ENCODE measurements around the gene SLC66A2. TPM values are rescaled to one million over a fixed set of nuclear protein-coding genes. Genes with fewer than 3 reads are reported as not detected.

SLC66A2 gene
- total RNA-seq, 1 donor from 2014 or later: 47.6 TPM

DNA sequence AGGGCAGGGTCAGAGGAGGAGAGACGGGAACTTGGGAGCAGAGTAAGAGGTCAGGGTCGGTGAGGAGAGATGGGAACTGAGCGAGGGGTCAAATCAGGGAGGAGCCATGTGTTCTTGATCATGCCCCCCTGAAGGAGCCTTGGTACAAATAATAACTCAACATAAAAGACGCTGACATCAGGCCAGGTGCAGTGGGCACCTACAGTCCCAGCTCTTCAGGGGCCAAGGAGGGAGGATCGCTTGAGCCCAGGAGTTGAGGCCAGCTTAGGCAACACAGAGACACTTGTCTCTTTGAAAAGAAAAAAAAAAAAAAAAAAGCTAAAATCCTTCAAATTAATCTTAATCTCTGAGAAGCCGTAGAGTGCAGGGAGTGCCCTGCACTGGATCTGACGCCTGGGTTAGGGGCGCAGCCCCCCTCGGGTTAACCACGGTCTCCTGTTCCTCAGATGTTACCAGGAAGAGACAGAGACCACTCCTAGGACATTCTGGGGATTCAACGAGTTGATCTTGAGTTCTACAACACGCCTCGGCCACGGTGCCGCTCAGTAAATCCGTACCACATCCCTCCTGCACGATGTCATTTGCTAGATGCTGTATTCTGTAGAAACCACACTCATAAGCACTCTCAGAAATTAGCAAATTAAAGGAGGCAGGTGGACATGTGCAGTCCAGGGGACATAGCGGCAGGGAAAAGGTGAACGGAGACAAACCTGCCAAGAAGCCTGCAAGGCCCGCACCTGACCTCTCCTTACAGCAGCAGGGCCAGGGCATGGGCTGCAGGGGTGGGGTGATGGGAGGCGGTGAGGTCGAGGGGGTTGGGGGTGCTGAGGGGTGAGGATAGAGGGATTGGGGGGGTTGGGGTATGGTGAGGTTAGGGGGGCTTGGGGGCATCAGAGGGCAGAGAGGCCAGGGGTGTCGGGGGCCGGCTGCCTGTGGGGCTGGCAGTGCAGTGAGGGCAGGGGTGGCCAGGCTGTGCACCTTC is 29.2 kb downstream of the SLC66A2 start:
- no peak for DNase-seq (ENCODE audit: low read depth, low spot score)

DNA sequence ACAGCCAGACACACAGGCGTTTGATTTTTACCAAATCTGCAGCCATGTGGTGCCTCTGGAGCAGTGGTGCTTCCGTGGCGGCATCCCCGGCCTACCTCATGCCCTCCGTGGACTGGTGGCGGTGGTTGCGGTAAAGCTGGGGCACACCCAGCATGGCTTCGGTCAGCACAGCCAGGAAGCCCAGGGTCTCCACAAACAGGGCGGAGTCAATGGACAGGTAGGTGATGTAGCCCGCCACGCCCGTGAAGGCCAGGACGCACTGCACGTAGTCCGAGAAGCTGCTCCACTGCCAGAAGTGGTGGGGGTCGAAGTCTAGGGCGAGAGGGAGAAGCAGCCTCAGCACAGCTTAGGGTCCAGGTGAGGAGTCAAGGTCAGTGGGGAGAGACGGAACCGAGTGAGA is 32.4 kb downstream of the SLC66A2 start:
- DNase-seq (ENCODE audit: low read depth, low spot score): no peak

- no peak for DNase-seq (ENCODE audit: low read depth, low spot score)
Measured at GRCh38 chr18:79918615-79919011, 32.8 kb downstream of the SLC66A2 start.

DNA sequence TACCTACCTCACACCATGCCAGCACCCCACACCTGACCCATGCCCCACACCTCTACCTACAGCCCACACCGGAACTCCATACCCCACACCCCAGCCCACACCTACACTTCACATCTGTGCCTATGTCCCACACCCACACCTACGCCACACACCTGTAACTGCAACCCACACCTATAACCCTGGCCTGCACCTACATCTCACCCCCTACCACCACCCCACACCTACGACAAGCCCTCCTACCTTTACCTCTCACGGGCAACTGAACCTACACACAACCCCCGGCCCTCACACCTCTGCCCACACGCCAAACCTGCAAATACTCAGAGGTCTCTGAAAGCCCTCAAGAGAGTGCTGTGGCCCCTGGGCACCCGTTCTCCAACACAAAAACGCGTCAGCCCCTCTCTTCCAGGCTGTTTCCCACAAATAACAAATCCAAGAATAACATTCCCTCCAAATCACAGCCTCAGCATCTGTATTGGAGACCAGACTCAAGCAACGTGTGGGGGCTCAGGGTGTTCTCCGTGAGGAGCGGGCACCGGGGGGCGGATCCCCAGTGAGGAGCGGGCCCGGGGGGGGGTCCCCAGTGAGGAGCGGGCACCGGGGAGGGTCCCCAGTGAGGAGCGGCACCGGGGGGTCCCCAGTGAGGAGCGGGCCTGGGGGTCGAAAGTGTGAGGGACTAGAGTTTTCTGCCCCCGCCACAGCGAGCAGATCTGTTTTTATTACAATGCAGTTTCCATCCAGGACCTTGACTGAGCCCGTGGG is 33.4 kb downstream of the SLC66A2 start:
- DNase-seq (ENCODE audit: low read depth, low spot score): no peak

- DNase-seq (ENCODE audit: low read depth, low spot score): no peak
Measured at GRCh38 chr18:79917169-79917852, 34.1 kb downstream of the SLC66A2 start.

DNA sequence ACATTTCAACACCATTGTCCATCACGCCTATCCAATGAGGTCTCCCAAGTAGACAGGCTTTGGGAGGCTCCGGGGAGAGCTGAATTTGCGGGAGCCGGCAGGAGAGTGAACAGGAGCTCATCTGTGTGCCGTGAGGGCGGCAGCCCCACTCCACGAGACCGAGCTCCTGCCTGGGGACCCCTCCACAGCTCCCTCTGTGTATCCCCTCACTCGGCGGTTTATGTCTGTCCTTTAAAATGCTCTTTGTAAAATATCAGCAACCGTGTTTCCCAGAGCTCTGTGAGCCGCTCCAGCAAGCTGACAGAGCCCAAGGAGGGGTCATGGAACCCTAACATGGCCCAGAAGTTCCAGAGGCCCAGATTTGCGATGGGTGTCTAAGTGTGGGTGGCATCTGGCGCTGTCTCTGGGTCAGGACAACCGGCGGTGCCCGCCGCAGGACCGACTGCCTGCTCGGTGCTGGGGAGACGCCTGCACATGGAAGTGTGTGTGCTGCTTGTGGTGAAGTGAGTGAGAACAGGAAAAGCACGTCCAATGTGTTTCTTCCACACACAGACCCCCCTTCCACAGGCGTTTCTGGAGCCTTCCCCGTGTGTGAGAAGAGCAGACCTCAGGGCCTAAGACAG is 34.8 kb downstream of the SLC66A2 start:
- DNase-seq (ENCODE audit: low read depth, low spot score): no peak

DNA sequence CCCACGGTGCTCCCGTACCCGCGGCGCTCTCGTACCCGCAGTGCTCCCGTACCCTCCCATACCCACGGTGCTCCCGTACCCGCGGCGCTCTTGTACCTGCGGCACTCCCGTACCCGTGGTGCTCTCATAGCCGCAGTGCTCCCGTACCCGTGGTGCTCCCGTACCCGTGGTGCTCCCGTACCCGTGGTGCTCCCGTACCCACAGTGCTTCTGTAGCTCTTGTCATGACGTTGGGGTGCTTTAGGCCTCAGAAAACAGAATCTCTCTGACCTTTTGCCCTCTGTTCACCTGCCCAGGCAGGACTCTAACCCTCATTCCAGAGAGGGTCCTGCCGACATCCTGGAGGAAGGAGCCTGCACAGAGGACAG is 35.3 kb downstream of the SLC66A2 start:
- DNase-seq (ENCODE audit: low read depth, low spot score): no peak

DNA sequence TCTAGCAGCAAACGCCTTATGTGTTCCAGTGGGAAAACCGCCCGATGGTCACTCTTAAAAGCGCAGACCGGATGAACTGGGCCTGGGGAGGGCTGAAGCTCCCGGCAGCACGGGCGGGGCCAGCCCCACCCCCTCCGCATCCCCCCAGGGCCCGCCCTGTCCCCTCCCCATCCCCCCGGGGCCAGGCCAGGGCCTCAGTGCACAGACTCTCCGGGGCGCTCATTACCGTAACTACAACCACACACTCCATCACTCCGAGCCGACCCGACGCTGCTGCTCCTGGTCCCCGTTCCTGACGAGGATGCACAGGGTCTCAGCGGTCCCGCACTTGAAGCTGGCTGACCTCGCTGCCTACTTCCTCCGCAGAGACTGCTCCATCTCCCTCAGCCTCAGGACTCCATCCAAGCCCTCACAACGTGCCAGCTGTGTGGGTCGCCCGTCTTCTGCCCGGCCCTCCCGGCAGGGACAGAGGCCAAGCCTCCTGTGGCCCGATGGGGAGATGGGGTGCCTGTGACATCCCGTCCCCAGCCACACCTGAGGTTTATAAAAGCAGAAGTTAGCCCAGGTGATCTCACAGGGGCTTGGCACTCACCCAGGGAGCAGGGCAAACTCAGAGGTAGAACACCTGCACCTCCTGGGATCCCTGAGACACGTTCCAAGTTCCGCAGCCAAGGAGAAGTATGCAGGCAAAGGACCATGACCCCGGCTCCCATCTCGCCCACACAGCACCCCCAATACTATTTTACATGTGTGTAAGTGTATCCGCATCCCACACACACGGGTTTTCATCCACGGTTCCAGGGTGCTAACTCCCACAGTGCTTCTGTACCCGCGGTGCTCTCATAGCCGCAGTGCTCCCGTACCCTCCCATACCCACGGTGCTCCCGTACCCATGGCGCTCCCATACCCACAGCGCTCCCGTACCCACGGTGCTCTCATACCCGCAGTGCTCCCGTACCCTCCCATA is 36.0 kb downstream of the SLC66A2 start:
- DNase-seq (ENCODE audit: low read depth, low spot score): no peak

- DNase-seq (ENCODE audit: low read depth, low spot score): no peak
Measured at GRCh38 chr18:79914614-79915160, 36.8 kb downstream of the SLC66A2 start.

DNA sequence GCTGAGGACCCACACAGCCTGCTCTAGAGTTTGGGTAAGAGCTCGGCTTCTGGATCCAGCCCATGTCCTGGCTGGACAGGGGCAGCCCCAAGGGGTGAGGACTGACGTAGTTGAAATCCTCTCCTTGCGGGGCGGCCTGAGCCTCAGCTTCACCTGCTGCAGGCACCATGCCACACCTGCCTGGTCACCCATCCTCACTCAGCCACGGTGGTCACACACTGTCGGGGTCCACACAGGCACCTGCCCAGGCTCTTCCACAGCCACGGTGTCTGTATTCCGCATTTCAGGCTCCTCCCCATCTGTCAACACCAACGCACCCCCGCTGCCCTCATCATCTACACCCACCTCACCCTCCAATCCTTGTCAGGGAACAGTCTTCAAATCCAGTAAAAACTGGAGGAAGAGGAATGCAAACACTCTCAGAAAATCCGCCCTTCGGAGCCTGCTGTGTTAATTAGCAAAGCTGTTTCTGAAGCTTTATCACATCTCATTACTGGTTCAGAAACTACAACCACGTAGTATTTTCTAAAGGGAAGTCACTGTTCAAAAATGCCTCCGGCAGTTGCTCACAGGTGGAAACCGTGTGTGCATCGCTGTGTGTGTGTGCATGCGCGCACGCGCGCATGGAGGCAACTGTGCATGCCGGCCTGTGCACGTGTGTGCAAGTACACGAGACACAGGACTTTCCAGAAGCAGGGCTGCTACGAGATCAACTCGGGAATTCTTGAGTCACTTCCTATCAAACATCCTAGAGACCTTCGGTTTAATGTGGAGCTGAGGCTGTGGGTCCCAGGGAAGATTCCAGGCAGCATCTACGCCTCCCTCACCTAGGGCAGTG is 38.2 kb downstream of the SLC66A2 start:
- DNase-seq (ENCODE audit: low read depth, low spot score): no peak

GRCh38 chr18:79912409-79912991 is 39.0 kb downstream of the SLC66A2 start:
- no peak for DNase-seq (ENCODE audit: low read depth, low spot score)

GRCh38 chr18:79911344-79912270 is 39.8 kb downstream of the SLC66A2 start:
- DNase-seq (ENCODE audit: low read depth, low spot score): no peak

DNA sequence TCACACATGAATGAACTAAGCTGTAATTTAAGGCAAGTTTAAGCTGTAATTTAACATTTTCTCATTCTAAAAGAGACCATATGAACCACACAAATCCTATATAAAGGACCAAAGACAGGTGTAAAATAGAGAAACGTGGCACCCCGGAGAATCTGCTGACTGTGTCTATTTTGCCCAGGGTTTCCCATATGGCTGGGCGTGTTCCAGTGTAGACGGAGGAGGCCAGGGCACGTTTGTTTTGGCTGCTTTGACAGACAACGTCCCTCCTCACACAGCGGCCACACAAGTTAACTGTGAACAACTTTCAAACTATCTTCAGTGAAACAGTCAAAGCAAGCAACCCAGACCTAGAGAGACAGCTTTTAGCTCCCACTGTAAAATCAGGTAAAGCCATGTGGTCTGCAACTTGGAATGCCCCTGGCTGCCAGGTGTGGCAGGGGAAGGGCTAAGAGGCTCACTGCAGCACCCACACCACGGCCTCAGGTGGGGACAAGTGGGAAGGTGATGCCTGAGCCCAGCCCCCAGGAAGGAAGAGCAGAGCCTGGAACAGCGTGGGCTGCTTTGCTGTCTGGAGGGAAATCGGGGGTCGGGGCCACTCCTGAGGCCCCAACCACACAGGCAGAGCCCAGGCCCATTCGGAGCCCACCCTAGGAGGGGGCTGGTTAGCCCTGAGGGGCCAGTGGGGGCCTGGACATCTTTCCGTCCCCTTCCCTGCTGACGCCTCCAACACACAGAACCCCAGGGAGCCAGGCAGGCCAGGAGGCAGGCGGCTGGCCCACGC is 40.7 kb downstream of the SLC66A2 start:
- DNase-seq (ENCODE audit: low read depth, low spot score): no peak

GRCh38 chr18:79906706-79907105 is 44.7 kb downstream of the SLC66A2 start:
- no peak for DNase-seq (ENCODE audit: low read depth, low spot score)

GRCh38 chr18:79905993-79906392 is 45.5 kb downstream of the SLC66A2 start:
- DNase-seq (ENCODE audit: low read depth, low spot score): no peak

GRCh38 chr18:79905389-79905911 is 46.0 kb downstream of the SLC66A2 start:
- no peak for DNase-seq (ENCODE audit: low read depth, low spot score)

Measured in pulmonary artery endothelial cell (primary cell).